IPS DF 6.9 (cell line): ENCODE results near the gene ZIC2.

Experiments used
- DNase-seq: peaks from one replicate; pipeline ENCODE4 v3.0.0-alpha.2; 2013; ENCODE audit warnings: low read depth, low spot score
- H3K27ac ChIP-seq: one replicate; pipeline ENCODE4 v1.5.1; 2013; ENCODE audit warnings: low read length, control low read depth
- H3K27me3 ChIP-seq: 2 replicates; pipeline ENCODE4 v1.6.1; 2013; ENCODE audit warnings: mild to moderate bottlenecking, low read length; ENCODE audit not compliant: control insufficient read depth, insufficient read depth
- H3K36me3 ChIP-seq: 2 replicates; pipeline ENCODE4 v1.6.1; 2013; ENCODE audit warnings: low read length; ENCODE audit not compliant: control insufficient read depth, insufficient read depth
- H3K4me1 ChIP-seq: 2 replicates; pipeline ENCODE4 v1.6.1; 2013; ENCODE audit warnings: low read length; ENCODE audit not compliant: control insufficient read depth, insufficient read depth
- H3K4me3 ChIP-seq: 2 replicates; pipeline ENCODE4 v1.5.1; 2013; ENCODE audit warnings: mild to moderate bottlenecking, low read length
- H3K9me3 ChIP-seq: 2 replicates; pipeline ENCODE4 v1.6.1; 2013; ENCODE audit warnings: low read length, inconsistent platforms; ENCODE audit not compliant: control insufficient read depth, insufficient read depth
- WGBS: extraction: QIAGEN DNeasy Blood & Tissue Kit; methylation state at CpG from one replicate; pipeline ENCODE4 v1.1.7; 2013; ENCODE audit warnings: mixed read lengths, missing lambda C conversion rate; ENCODE audit not compliant: insufficient read length, insufficient coverage; 5-methylcytosine and 5-hydroxymethylcytosine counted together

Gene ZIC2

DNA sequence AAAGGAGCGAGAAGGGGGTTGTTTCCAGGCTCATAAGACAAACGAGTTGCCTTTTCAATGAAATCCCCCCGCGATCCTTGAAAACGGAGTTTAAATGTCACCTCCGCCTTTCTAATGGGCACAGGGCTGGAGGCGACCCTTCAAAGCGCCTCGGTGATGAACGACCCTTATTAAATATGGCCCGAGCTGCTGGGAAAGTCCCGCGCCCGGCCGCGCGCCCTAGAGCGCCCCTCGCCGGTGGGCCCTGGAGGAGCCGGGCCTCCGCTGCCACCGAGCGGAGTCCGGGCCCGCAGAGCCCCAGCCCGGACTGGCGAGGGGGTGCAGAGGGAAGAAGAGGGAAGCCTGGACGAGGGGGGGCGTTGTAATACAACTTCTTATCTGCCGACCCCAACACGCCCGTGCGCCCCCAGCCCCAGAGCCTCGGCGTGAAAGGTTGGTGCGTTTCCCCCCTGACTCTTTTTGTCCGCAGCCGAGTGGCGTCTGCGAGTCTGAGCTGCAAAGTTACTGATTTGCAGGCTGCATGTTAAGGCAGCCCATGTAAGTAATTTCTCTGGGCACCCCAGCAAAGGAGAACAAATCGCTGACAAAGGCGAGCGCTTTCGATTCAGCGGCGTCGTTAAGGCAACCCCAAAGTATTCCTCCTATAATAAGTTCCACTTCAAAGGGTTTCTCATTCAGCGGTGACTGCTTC is 21.9 kb upstream of the ZIC2 start:
- H3K4me3 ChIP-seq, result peak overlapping the region; percentile 43; the same call in 1 of the 2 replicates
- no CpG with 5 or more reads among the region's 49 CpGs for WGBS
- peaks cover 5% of the 10 kb centered on the region for H3K4me1 ChIP-seq
- H3K27ac ChIP-seq, result no peak overlapping the region
- peaks cover 28% of the 10 kb centered on the region for H3K27me3 ChIP-seq
- no peak for DNase-seq
- H3K36me3 ChIP-seq, result no peaks in the 10 kb centered on the region
- no peaks in the 10 kb centered on the region for H3K9me3 ChIP-seq

DNA sequence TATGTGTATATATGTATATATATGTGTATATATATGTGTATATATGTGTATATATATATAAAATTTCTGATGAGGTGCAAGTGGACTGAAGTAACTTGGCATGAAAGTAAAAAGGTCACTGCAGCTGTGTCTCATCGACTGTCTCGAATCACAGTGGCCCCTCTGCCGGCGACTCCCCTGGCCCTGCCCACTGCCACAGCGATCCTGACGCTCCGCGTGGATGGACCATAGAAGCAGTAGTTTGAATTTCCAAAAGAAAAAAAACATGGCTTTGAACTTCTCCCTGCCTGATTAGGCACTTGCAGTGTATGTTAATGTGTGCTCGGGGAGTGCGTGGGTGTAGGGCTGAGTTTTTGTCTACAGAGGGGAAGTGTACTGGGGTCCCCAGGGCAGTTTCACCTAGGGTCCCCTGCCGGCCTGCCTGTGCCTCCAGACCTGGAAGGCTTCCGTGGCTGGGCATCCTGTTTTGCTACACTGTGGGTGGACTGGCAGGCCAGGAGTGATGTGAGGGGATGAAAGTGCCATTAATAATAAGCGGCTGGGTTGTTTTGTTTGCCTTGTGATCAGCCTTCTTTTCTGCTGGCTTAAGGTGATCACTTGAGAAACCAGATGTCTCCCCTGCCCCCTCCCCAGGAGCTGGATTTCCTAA is 20.8 kb upstream of the ZIC2 start:
- no CpG with 5 or more reads among the region's 13 CpGs for WGBS
- Histone ChIP-seq H3K9me3 (no peaks in the 10 kb centered on the region), H3K4me1 (peaks cover 5% of the 10 kb centered on the region), H3K36me3 (peaks cover 5% of the 10 kb centered on the region; the same call in 1 of the 2 replicates), H3K4me3 (no peak overlapping the region), H3K27me3 (peaks cover 20% of the 10 kb centered on the region), H3K27ac (no peak overlapping the region)
- no peak for DNase-seq

DNA sequence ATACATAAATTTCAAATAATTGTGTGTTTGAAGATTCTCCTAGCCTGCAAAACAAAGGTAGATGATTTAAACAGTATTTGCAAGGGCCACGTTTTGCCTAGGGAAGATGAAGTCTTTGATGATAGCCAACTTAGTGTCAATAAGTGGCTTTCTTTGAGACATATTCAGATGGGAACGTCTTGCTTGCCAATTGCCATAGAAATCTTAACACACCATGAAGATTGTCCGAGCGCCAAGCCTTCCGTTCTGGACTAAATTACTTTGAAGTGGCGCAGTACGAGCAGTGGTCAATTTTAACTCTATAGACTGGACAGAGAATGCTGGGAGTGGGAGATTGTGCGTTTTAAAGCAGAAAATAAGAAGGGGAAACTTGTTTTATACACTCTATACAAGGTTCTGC is 19.9 kb upstream of the ZIC2 start:
- Histone ChIP-seq H3K4me3 (no peak overlapping the region), H3K27ac (no peak overlapping the region), H3K36me3 (peaks cover 5% of the 10 kb centered on the region; the same call in 1 of the 2 replicates), H3K27me3 (peaks cover 15% of the 10 kb centered on the region), H3K4me1 (peaks cover 5% of the 10 kb centered on the region), H3K9me3 (no peaks in the 10 kb centered on the region)
- DNase-seq, result no peak
- WGBS, result no CpG with 5 or more reads among the region's 8 CpGs

DNA sequence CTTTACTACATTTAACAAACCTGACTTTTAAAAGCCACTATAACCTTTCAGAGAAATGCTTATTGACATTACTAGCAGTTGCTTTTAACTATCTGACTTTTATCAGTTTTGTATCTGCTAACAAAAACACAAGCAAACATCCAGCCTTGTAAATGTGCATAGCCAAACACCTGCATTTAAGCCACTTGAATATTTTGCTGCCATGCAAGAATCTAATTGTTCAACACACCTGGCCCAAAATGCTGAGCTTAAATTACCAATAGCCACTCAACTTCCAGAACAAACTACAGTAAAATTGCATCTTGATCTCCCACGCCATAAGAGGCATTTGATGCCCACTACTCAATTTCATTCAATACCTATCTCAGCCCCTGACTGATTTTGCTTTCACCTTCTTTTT is 19.3 kb upstream of the ZIC2 start:
- no peak for DNase-seq
- Histone ChIP-seq H3K4me3 (no peak overlapping the region), H3K4me1 (peaks cover 5% of the 10 kb centered on the region; the same call in 1 of the 2 replicates), H3K27me3 (peaks cover 15% of the 10 kb centered on the region), H3K27ac (no peak overlapping the region), H3K36me3 (peaks cover 5% of the 10 kb centered on the region; the same call in 1 of the 2 replicates), H3K9me3 (no peaks in the 10 kb centered on the region)
- WGBS, result no CpG with 5 or more reads among the region's 1 CpG

DNA sequence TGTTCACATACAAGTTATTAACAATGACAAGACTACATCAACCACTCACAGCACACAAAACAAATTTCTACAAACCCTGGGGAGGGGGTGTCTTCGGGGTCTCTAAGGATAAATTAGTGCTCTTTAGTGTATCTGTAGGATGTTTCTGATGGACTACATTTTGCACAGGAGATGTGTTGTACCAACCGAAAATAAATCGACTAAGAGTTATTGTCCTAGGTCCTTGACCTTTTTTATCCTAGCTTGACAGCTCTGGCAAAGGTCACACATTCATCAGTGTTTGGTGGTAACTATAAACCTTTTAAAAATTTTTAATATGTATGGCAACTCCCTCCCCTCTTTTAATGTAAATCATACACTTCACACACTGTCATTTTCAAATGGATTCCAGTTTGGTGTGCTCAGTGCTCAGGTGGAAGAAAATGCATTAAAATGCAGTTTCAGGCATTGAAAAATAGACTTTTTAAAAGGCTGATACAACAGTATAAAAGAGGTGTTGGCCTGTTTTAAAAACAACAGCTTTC is 17.7 kb upstream of the ZIC2 start:
- Histone ChIP-seq H3K27ac (no peak overlapping the region), H3K9me3 (no peaks in the 10 kb centered on the region), H3K4me3 (no peak overlapping the region), H3K36me3 (peaks cover 6% of the 10 kb centered on the region), H3K27me3 (peaks cover 15% of the 10 kb centered on the region), H3K4me1 (peaks cover 5% of the 10 kb centered on the region; the same call in 1 of the 2 replicates)
- no peak for DNase-seq
- WGBS, result no CpG with 5 or more reads among the region's 3 CpGs

DNA sequence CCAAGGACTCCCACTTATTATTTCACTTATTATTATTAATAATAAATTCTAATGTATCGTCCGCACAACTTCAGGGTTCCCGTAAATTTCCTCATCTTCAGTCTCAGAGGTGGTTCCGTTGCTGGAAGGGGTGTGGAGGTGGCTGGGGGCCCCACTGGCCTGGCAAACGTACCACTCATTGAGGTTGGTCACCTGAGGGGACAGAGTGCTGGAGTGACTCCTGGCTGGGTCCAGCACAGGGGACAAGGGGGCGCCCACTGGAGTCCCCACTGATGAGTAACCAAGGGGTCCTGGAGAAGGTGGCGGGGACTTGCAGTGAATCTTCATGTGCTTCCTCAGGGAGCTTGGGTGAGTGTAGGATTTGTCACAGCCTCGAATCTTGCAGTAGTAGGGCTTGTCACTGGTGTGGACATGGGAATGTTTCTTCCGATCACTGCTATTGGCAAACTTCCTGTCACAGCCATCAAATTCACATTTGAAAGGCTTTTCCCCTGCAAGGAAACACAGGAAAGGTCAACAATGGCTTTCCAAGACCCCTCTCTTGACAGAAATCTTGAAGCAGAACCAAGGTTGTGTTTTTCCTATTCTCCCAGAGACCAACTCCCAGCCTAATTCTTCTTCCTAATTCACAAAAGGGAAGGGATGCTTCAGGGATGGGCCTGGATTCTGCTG is 16.1 kb upstream of the ZIC2 start:
- H3K9me3 ChIP-seq, result no peaks in the 10 kb centered on the region
- no peak overlapping the region for H3K27ac ChIP-seq
- H3K36me3 ChIP-seq, result peaks cover 11% of the 10 kb centered on the region
- no peak overlapping the region for H3K4me3 ChIP-seq
- peaks cover 9% of the 10 kb centered on the region for H3K4me1 ChIP-seq
- no peak for DNase-seq
- peaks cover 5% of the 10 kb centered on the region for H3K27me3 ChIP-seq
- WGBS, result no CpG with 5 or more reads among the region's 9 CpGs

DNA sequence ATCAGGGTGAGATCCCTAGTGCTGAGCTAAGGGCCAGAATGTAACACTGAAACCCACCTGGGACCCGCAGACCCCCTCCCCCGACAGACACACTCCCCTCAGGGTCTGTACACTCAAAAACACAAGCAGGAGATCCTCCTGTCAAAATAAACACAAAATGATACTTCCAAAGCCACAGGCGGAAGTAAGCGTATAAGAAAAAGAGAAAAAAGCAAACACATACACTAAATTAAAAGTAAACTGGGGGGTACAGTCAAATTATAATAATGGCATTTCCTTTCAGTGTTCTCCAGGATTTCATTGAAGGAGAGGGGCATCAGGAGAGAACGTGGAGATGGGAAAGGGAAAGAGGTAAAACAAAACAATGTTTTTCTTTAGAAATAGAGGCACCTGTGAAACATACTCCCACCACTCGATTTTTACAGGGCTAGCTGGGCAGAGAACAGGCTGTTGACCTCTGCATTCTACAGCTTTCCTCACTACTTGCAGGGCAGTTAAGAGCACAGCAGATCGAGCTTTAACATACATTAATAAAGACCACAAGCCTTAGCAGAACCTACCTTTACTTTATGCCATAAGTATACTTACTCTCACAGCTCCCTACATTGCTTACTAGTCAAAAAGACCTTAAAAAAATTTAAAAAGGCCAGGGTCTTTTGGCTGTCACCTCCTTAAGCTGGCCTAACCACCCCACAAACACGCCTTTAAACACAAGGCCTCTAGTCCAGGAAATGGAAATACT is 15.3 kb upstream of the ZIC2 start:
- Histone ChIP-seq H3K4me1 (peaks cover 5% of the 10 kb centered on the region), H3K27me3 (no peaks in the 10 kb centered on the region; the same call in 1 of the 2 replicates), H3K36me3 (peaks cover 11% of the 10 kb centered on the region), H3K9me3 (no peaks in the 10 kb centered on the region), H3K4me3 (no peak overlapping the region), H3K27ac (no peak overlapping the region)
- no peak for DNase-seq
- no CpG with 5 or more reads among the region's 8 CpGs for WGBS

DNA sequence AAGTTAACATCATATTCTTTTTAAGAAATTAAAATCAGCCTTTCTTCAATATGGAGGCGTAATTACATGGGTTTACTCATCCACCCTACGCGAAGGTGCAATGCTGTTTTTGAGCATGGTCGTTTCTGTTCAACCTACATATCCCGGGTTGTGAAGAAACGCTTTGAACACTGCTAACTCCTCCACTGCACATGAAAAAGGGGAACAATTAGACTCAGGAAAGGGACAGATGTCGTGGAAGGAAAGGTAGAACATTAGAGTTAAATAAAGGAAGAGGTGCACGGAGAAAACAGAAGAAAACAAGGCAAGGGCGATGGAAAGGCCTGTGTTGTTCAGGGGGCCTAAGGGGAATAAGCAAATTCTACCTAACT is 14.1 kb upstream of the ZIC2 start:
- Histone ChIP-seq H3K27me3 (no peaks in the 10 kb centered on the region; the same call in 1 of the 2 replicates), H3K4me3 (peak overlapping the region; percentile 92; the same call in 1 of the 2 replicates), H3K9me3 (no peaks in the 10 kb centered on the region), H3K27ac (no peak overlapping the region), H3K4me1 (peaks cover 4% of the 10 kb centered on the region), H3K36me3 (peaks cover 11% of the 10 kb centered on the region)
- no peak for DNase-seq
- WGBS, result no CpG with 5 or more reads among the region's 9 CpGs

DNA sequence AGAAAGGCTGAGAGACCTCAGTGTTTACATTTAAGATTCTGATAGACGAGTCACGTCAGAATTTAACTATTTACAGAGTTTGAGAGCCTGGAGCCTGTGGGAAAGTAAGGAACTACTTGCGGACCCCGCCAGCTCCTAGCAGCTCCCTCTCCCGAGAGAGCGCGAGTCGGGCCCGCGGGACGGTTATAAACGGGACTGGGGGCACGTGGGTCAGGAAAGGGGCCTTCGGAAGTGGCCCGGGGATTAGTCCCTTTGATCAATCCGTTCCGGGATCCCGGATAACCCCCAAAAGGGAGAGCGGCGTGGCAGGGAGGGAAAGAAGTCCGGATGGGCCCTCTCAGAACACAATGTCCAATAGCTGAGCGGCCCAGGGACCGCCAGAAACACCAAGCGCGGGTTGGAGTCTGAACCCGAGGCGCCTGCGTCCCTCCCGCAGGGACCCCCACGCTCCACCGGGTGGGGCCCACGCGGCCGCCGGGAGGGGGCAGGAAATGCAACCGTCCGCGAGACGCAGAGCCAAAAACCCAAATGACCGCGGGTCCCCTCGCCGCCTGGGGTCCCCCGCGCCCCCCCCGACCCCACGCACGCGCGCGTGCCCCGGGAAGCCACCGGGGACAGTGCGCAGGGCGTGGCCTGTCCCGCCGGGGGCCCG is 13.6 kb upstream of the ZIC2 start:
- H3K36me3 ChIP-seq, result peaks cover 11% of the 10 kb centered on the region
- WGBS, result no CpG with 5 or more reads among the region's 58 CpGs
- DNase-seq, result no peak
- H3K27me3 ChIP-seq, result no peaks in the 10 kb centered on the region; the same call in 1 of the 2 replicates
- no peak overlapping the region for H3K27ac ChIP-seq
- peak overlapping the region; percentile 92 for H3K4me3 ChIP-seq
- peaks cover 4% of the 10 kb centered on the region for H3K4me1 ChIP-seq
- no peaks in the 10 kb centered on the region for H3K9me3 ChIP-seq
